Measurements from ENCODE around the gene VWA8.

- no peak for TF ChIP-seq CTCF (IDR thresholded peaks at IDR 0.05)
- TF ChIP-seq POLR2A (IDR thresholded peaks at IDR 0.05), result no peak
- TF ChIP-seq POLR2AphosphoS5 (IDR thresholded peaks at IDR 0.05; ENCODE audit: insufficient read depth in 1 of 2, low read depth in 1 of 2), result no peak
These were observed 158.7 kb downstream of the VWA8 start for GRCh38 chr13:41802043-41802683.
